Natural killer cell (primary cell): ENCODE data around the gene HEPN1. TPM values are rescaled to one million over a fixed set of nuclear protein-coding genes. Genes with fewer than 3 reads are reported as not detected.
"Not testable (repeated sequence)": the region's sequence is repeated elsewhere in the genome, so short reads cannot be mapped to it uniquely, and the experiment has no call there.

Experiments
- ATAC-seq, 3 donors: fragments of 150-1000 bp in 2 of 3; fragments of 200-7000 bp in 1 of 3; cut with Tn5 transposase; 1 replicate in 1 of 3; 2 replicates in 2 of 3; pipeline ENCODE4 v1.10.0; 2021; ENCODE audit warnings: mild to moderate bottlenecking in 2 of 3, moderate library complexity in 2 of 3
- DNase-seq, 2 donors: peaks; one replicate each; pipeline versions ENCODE4 v3.0.0 to v3.0.0-alpha.2; 2013 to 2021; ENCODE audit warnings: mixed read lengths in 1 of 2
- H3K27ac ChIP-seq: one replicate; pipeline ENCODE4 v1.5.1; 2013; ENCODE audit warnings: mild to moderate bottlenecking, low read length
- H3K27me3 ChIP-seq: one replicate; pipeline ENCODE4 v1.6.1; 2013; ENCODE audit warnings: low read length; ENCODE audit not compliant: control insufficient read depth, insufficient read depth
- H3K36me3 ChIP-seq: one replicate; pipeline ENCODE4 v1.6.1; 2013; ENCODE audit warnings: low read length; ENCODE audit not compliant: control insufficient read depth, insufficient read depth
- H3K4me1 ChIP-seq: one replicate; pipeline ENCODE4 v1.6.1; 2013; ENCODE audit warnings: low read length; ENCODE audit not compliant: control insufficient read depth, insufficient read depth
- H3K4me3 ChIP-seq: one replicate; pipeline ENCODE4 v1.5.1; 2013; ENCODE audit warnings: low read length
- H3K9me3 ChIP-seq: one replicate; pipeline ENCODE4 v1.6.1; 2013; ENCODE audit warnings: low read length; ENCODE audit not compliant: control insufficient read depth, insufficient read depth
- H3K27ac Mint-ChIP-seq, 2 donors: one replicate each; pipeline ENCODE4 v1.8.0; 2022; ENCODE audit warnings: mild to moderate bottlenecking in 2 of 2, mixed read lengths in 2 of 2, moderate library complexity in 1 of 2
- H3K27me3 Mint-ChIP-seq, 2 donors: one replicate each; pipeline ENCODE4 v1.8.0; 2022; ENCODE audit warnings: low read depth in 2 of 2, mixed read lengths in 2 of 2
- H3K36me3 Mint-ChIP-seq: one replicate; pipeline ENCODE4 v1.8.0; 2022; ENCODE audit warnings: mixed read lengths
- H3K4me1 Mint-ChIP-seq, 2 donors: one replicate each; pipeline ENCODE4 v1.8.0; 2022; ENCODE audit warnings: mixed read lengths in 2 of 2
- H3K4me3 Mint-ChIP-seq: one replicate; pipeline ENCODE4 v1.8.0; 2022; ENCODE audit warnings: mild to moderate bottlenecking, moderate library complexity, mixed read lengths
- H3K9me3 Mint-ChIP-seq, 2 donors: one replicate each; pipeline ENCODE4 v1.8.0; 2022; ENCODE audit warnings: mixed read lengths in 2 of 2
- CTCF ChIP-seq: fragments of 200-600 bp; IDR thresholded peaks from one replicate; pipeline ENCODE4 v1.8.0; 2022; ENCODE audit warnings: antibody characterized with exemption
- WGBS: methylation state at CpG from one replicate; pipeline ENCODE4 v1.1.7; 2013; ENCODE audit warnings: missing lambda C conversion rate; ENCODE audit not compliant: insufficient coverage; 5-methylcytosine and 5-hydroxymethylcytosine counted together
- intact Hi-C: fragments of 100-400 bp; cut with micrococcal nuclease; formaldehyde crosslinking; loops from one replicate; pipeline ENCODE4 v1.14.2; 2022
- total RNA-seq, 4 donors: library from RNA; stranded (reverse); fragments of 120-200 nt in 1 of 4; gene quantifications; one replicate each; pipeline versions ENCODE4 v1.2.3 to v1.2.4, GENCODE V29; 2013 to 2022

HEPN1 gene
- total RNA-seq, 3 donors from 2014 or later (not counting 1 experiment from before 2014, with no cell fraction given) = not detected

- DNase-seq (no peak), ATAC-seq (no peak)
- no peak for TF ChIP-seq CTCF
- no peaks in the 10 kb centered on the region for H3K36me3 Mint-ChIP-seq
- Histone ChIP-seq H3K9me3 (no peaks in the 10 kb centered on the region), H3K4me1 (peaks cover 30% of the 10 kb centered on the region), H3K4me3 (no peak overlapping the region), H3K27ac (no peak overlapping the region), H3K27me3 (no peaks in the 10 kb centered on the region), H3K36me3 (no peaks in the 10 kb centered on the region)
- H3K9me3 Mint-ChIP-seq = no peaks in the 10 kb centered on the region
- H3K4me1 Mint-ChIP-seq = no peaks in the 10 kb centered on the region
- no peaks in the 10 kb centered on the region for H3K27me3 Mint-ChIP-seq
- no peak overlapping the region for H3K4me3 Mint-ChIP-seq
- intact Hi-C loops = loop anchor here (2.0 kb wide), 1 partner anchor 108 kb away; the partner anchor contains the start of gene SLC37A2
- H3K27ac Mint-ChIP-seq = no peak overlapping the region
Observed at GRCh38 chr11:124955035-124955434, 36.0 kb downstream of the HEPN1 start.

GRCh38 chr11:124961972-124962609 lies 43.0 kb downstream of the HEPN1 start:
- Histone ChIP-seq H3K4me3 (no peak overlapping the region), H3K27me3 (no peaks in the 10 kb centered on the region), H3K9me3 (no peaks in the 10 kb centered on the region), H3K4me1 (no peaks in the 10 kb centered on the region), H3K27ac (no peak overlapping the region), H3K36me3 (no peaks in the 10 kb centered on the region)
- peak; percentile 81 for TF ChIP-seq CTCF
- Mint-ChIP-seq H3K27ac (no peak overlapping the region), H3K36me3 (no peaks in the 10 kb centered on the region), H3K27me3 (no peaks in the 10 kb centered on the region), H3K4me3 (no peak overlapping the region), H3K4me1 (no peaks in the 10 kb centered on the region), H3K9me3 (no peaks in the 10 kb centered on the region)
- intact Hi-C loops = loop anchor here (1.0 to 2.0 kb wide), 3 partner anchors 179 to 443 kb away; no protein-coding TSS in a partner anchor
- peak; percentile 90 to 99 (median 97) for ATAC-seq
- 95% methylated on average over 1 of the region's 5 CpGs for WGBS
- DNase-seq = peak in 1 of 2 donors; percentile 84

- H3K9me3 Mint-ChIP-seq, H3K27ac ChIP-seq, H3K4me3 Mint-ChIP-seq, H3K4me3 ChIP-seq, H3K27ac Mint-ChIP-seq, intact Hi-C loops, H3K36me3 ChIP-seq, DNase-seq, H3K36me3 Mint-ChIP-seq, H3K27me3 Mint-ChIP-seq, H3K9me3 ChIP-seq, H3K4me1 Mint-ChIP-seq, ATAC-seq, H3K4me1 ChIP-seq, H3K27me3 ChIP-seq: not testable (repeated sequence)
- WGBS = 94% methylated on average over 13 of the region's 13 CpGs
Observed at GRCh38 chr11:124968197-124968596, 49.1 kb downstream of the HEPN1 start.

Other genes with a start within 250 kb of the HEPN1 start
- 1 to 10 TPM; 2.5 to 5.4 (median 2.5) TPM for gene SIAE, start 245.5 kb upstream of the HEPN1 start, total RNA-seq
- gene SPA17, start 245.3 kb upstream of the HEPN1 start, total RNA-seq = under 1 TPM; 0.35 to 0.45 (median 0.35) TPM
- 10 to 100 TPM; 11.1 to 70.9 (median 28.4) TPM for gene NRGN, start 179.3 kb upstream of the HEPN1 start, total RNA-seq
- gene VSIG2, start 167.0 kb upstream of the HEPN1 start, total RNA-seq = not detected
- gene ESAM, start 157.0 kb upstream of the HEPN1 start, total RNA-seq = 1 to 10 TPM; 1.2 to 2.2 (median 1.5) TPM
- 10 to 100 TPM; 10.1 to 14.1 (median 13.3) TPM for gene MSANTD2, start 118.8 kb upstream of the HEPN1 start, total RNA-seq
- gene ROBO3, start 53.8 kb upstream of the HEPN1 start, total RNA-seq = 10 to 100 TPM; 16.9 to 23.8 (median 22.7) TPM
- gene ROBO4, start 21.4 kb upstream of the HEPN1 start, total RNA-seq = not detected
- gene HEPACAM, start 16.8 kb downstream of the HEPN1 start, total RNA-seq = not detected
- 1 to 10 TPM; 3.8 to 4.7 (median 3.9) TPM for gene CCDC15, start 35.0 kb downstream of the HEPN1 start, total RNA-seq
- gene SLC37A2, start 144.1 kb downstream of the HEPN1 start, total RNA-seq = 1 to 10 TPM; 1.0 to 3.2 (median 1.8) TPM
- gene TMEM218, start 192.4 kb downstream of the HEPN1 start, total RNA-seq = 10 to 100 TPM; 10.0 to 14.2 (median 12.1) TPM
- not detected for gene PKNOX2, start 245.5 kb downstream of the HEPN1 start, total RNA-seq